ENCODE data around the gene ZNF620.
"Not testable (repeated sequence)": the region's sequence is repeated elsewhere in the genome, so short reads cannot be mapped to it uniquely, and the experiment has no call there.

DNA sequence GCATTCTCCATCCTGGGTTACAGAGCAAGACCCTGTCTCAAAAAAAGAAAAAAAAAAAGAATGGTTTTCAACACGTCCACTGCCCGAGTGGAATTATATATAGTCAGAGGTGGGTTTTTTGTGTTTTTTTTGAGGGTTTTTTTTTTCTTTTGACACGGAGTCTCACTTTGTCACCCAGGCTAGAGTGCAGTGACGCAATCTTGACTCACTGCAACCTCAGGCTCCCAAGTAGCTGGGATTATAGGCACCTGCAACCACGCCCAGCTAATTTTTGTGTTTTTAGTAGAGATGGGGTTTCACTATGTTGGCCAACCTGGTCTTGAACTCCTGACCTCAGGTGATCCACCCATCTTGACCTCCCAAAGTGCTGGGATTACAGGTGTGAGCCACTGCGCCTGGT lies 45.4 kb upstream of the ZNF620 start:
- not testable (repeated sequence) for TF ChIP-seq EZH2 (IDR thresholded peaks at IDR 0.05; ENCODE audit: insufficient read depth, poor library complexity, severe bottlenecking); EZH2phosphoT487 (IDR thresholded peaks at IDR 0.05; ENCODE audit: insufficient read depth, low read depth)

Data from GM23248 (cell line).